Endometrial microvascular endothelial cells (primary cell): Measurements from ENCODE around the gene EXOC3L4. TPM values are rescaled to one million over a fixed set of nuclear protein-coding genes. Genes with fewer than 3 reads are reported as not detected.

Source experiments
- in situ Hi-C: cut with HindIII; loops from 2 replicates; pipeline ENCODE4 v1.10.0; 2017; ENCODE audit warnings: low sequenced_read_pairs, low pct_unique_long_range_greater_than_20kb; ENCODE audit errors: inconsistent ontology term
- total RNA-seq: library from RNA; depleted of rRNA; stranded (reverse); fragments of >200 nt; gene quantifications from one replicate; pipeline ENCODE4 v1.2.3, GENCODE V29; 2015; ENCODE audit errors: inconsistent ontology term

Gene EXOC3L4
- total RNA-seq, 1 donor from 2014 or later = not detected

- in situ Hi-C loops = no loop called here
These were observed 26.0 kb upstream of the EXOC3L4 start for GRCh38 chr14:103068351-103069073.

GRCh38 chr14:103070263-103070885 lies 24.2 kb upstream of the EXOC3L4 start:
- in situ Hi-C loops = no loop called here

GRCh38 chr14:103070971-103071542 lies 23.5 kb upstream of the EXOC3L4 start:
- in situ Hi-C loops = no loop called here

- in situ Hi-C loops = no loop called here
These were observed 22.8 kb upstream of the EXOC3L4 start for GRCh38 chr14:103071544-103072251.

GRCh38 chr14:103072595-103073366 lies 21.7 kb upstream of the EXOC3L4 start:
- in situ Hi-C loops = no loop called here

- in situ Hi-C loops = no loop called here
These were observed 21.1 kb upstream of the EXOC3L4 start for GRCh38 chr14:103073367-103073875.

GRCh38 chr14:103073876-103074728 lies 20.4 kb upstream of the EXOC3L4 start:
- in situ Hi-C loops = no loop called here

GRCh38 chr14:103074729-103075367 lies 19.7 kb upstream of the EXOC3L4 start:
- in situ Hi-C loops = no loop called here

GRCh38 chr14:103078420-103078749 lies 16.1 kb upstream of the EXOC3L4 start:
- in situ Hi-C loops = no loop called here

- in situ Hi-C loops = no loop called here
These were observed 15.5 kb upstream of the EXOC3L4 start for GRCh38 chr14:103078860-103079587.

GRCh38 chr14:103081951-103082350 lies 12.6 kb upstream of the EXOC3L4 start:
- in situ Hi-C loops = no loop called here

- in situ Hi-C loops = no loop called here
These were observed 10.3 kb upstream of the EXOC3L4 start, which contains the start of gene LBHD2 for GRCh38 chr14:103084021-103084919. Gene LBHD2, plus strand, starts transcription at chr14:103084210. Its CDS starts 1,803 bp downstream, at chr14:103086013.

- in situ Hi-C loops = no loop called here
These were observed 9.1 kb upstream of the EXOC3L4 start for GRCh38 chr14:103085106-103086091.

- in situ Hi-C loops = no loop called here
These were observed 7.7 kb upstream of the EXOC3L4 start for GRCh38 chr14:103086771-103087342.
